ENCODE measurements around the gene AS3MT. TPM values are rescaled to one million over a fixed set of nuclear protein-coding genes. Genes with fewer than 3 reads are reported as not detected.

Gene AS3MT
- polyA plus RNA-seq, 1 of the 3 experiments (the other 2 are of a cell fraction) = 9.0 TPM

GRCh38 chr10:102900006-102900405 lies 30.7 kb downstream of the AS3MT start:
- H3K27me3 ChIP-seq (ENCODE audit: insufficient read depth) = no peaks in the 10 kb centered on the region
- WGBS (ENCODE audit: low lambda C conversion rate) = 90% methylated on average over 3 of the region's 3 CpGs
- H3K4me2 ChIP-seq = no peak overlapping the region
- no peak overlapping the region for H3K27ac ChIP-seq (ENCODE audit: low read depth in 2 of 2, low read length in 1 of 2)
- H3K9me2 ChIP-seq = no peaks in the 10 kb centered on the region
- no peak overlapping the region for H3K9ac ChIP-seq
- no peaks in the 10 kb centered on the region for H3K9me3 ChIP-seq
- POLR2A ChIA-PET = interaction anchor here (0.6 kb wide), 1 partner anchor 69 kb away, joined by 3 read pairs; no protein-coding TSS in a partner anchor
- no peak overlapping the region for H3K4me3 ChIP-seq (ENCODE audit: low read depth in 2 of 2, low read length in 1 of 2)
- no peaks in the 10 kb centered on the region for H3K79me2 ChIP-seq (ENCODE audit: insufficient read depth)
- CTCF ChIA-PET = interaction anchor here (2.2 to 7.6 kb wide), 3 partner anchors 14 to 64 kb away, joined by 8 to 71 read pairs (median 69); partner anchors contain the start of genes CNNM2 and CYP17A1
- H3K4me1 ChIP-seq (ENCODE audit: control insufficient read depth in 1 of 2, insufficient read depth in 2 of 2, low read depth in 1 of 2, low read length in 1 of 2) = no peaks in the 10 kb centered on the region
- DNase-seq = no peak
- no peak overlapping the region for H2AFZ ChIP-seq (ENCODE audit: low read depth)
- TF ChIP-seq TEAD4 (IDR thresholded peaks at IDR 0.05; ENCODE audit: borderline replicate concordance, insufficient read depth) (no peak), FOXM1 (IDR thresholded peaks at IDR 0.05; ENCODE audit: low read depth) (no peak), MAX (IDR thresholded peaks at IDR 0.05; ENCODE audit: low read depth) (no peak), GATA2 (CRISPR knock-in tag; IDR thresholded peaks at IDR 0.05) (no peak), RCOR1 (IDR thresholded peaks at IDR 0.05; ENCODE audit: low read length) (no peak), ZBTB33 (IDR thresholded peaks at IDR 0.05; ENCODE audit: borderline replicate concordance, low read depth) (no peak), MXI1 (IDR thresholded peaks at IDR 0.05; ENCODE audit: low read depth, low read length) (no peak), REST (IDR thresholded peaks at IDR 0.05; ENCODE audit: low read depth, low read length) (no peak), RXRA (IDR thresholded peaks at IDR 0.05; ENCODE audit: borderline replicate concordance, low read depth) (no peak), RFX5 (IDR thresholded peaks at IDR 0.05; ENCODE audit: low read length) (no peak), EZH2phosphoT487 (IDR thresholded peaks at IDR 0.05; ENCODE audit: borderline replicate concordance, low read depth) (no peak), USF2 (IDR thresholded peaks at IDR 0.05; ENCODE audit: borderline replicate concordance, low read depth, low read length) (no peak), RAD21 (IDR thresholded peaks at IDR 0.05; ENCODE audit: low read length) (no peak)
- H4K20me1 ChIP-seq (ENCODE audit: insufficient read depth) = no peaks in the 10 kb centered on the region
- no peaks in the 10 kb centered on the region for H3F3A ChIP-seq (replicated peaks; ENCODE audit: insufficient read depth)
- H3K36me3 ChIP-seq (replicated peaks in 1 of 2; ENCODE audit: control insufficient read depth in 1 of 2, insufficient read depth in 2 of 2, low read length in 1 of 2) = no peaks in the 10 kb centered on the region

Data from SK-N-SH (cell line).